H1 (cell line): ENCODE results near the gene ZNF358. TPM values are rescaled to one million over a fixed set of nuclear protein-coding genes. Genes with fewer than 3 reads are reported as not detected.

Experiments used
- CTCF ChIA-PET: fragments of 300-600 bp; sonication (Branson Sonifier 250); formaldehyde crosslinking; loops from one replicate; lab custom pipeline; 2021; ENCODE audit not compliant: partially characterized antibody; lab: Charles Lee
- POLR2A ChIA-PET: fragments of 300-600 bp; sonication (Branson Sonifier 250); formaldehyde crosslinking; loops from one replicate; lab custom pipeline; 2021; ENCODE audit warnings: inconsistent platforms; ENCODE audit not compliant: partially characterized antibody; lab: Charles Lee
- DNase-seq, 2 experiments: peaks; one replicate each; pipeline versions ENCODE4 v3.0.0 to v3.0.0-alpha.2; 2010 to 2022; ENCODE audit warnings: low spot score in 2 of 2, low read depth in 1 of 2, mixed read lengths in 1 of 2
- FAIRE-seq: peaks from 2 replicates; lab custom pipeline; 2011; peaks lifted over from hg19 to GRCh38; lab: Jason Lieb, UNC
- H2AFZ ChIP-seq: 2 replicates; pipeline ENCODE4 v1.8.1; 2012; ENCODE audit warnings: low read length, inconsistent platforms
- H2AK5ac ChIP-seq: 2 replicates; pipeline ENCODE4 v1.6.1; 2013; ENCODE audit warnings: low read depth, low read length
- H2BK120ac ChIP-seq: replicated peaks from 2 replicates; pipeline ENCODE3; 2013; ENCODE audit warnings: low read depth, low read length, inconsistent platforms
- H2BK12ac ChIP-seq: 2 replicates; pipeline ENCODE4 v1.6.1; 2013; ENCODE audit warnings: low read depth, low read length
- H2BK15ac ChIP-seq: 2 replicates; pipeline ENCODE4 v1.6.1; 2013; ENCODE audit warnings: low read length
- H2BK20ac ChIP-seq: 2 replicates; pipeline ENCODE4 v1.6.1; 2013; ENCODE audit warnings: low read length
- H2BK5ac ChIP-seq: 2 replicates; pipeline ENCODE4 v1.6.1; 2013; ENCODE audit warnings: low read depth, low read length
- H3K14ac ChIP-seq: 2 replicates; pipeline ENCODE4 v1.6.1; 2013; ENCODE audit warnings: inconsistent platforms; ENCODE audit not compliant: insufficient read length
- H3K18ac ChIP-seq: 2 replicates; pipeline ENCODE4 v1.6.1; 2013; ENCODE audit warnings: low read length; ENCODE audit errors: extremely low read depth
- H3K23ac ChIP-seq: 2 replicates; pipeline ENCODE4 v1.6.1; 2013; ENCODE audit warnings: inconsistent platforms; ENCODE audit not compliant: insufficient read length
- H3K23me2 ChIP-seq: 2 replicates; pipeline ENCODE4 v1.6.1; 2013; ENCODE audit warnings: low read depth, low read length
- H3K27ac ChIP-seq: 2 replicates; pipeline ENCODE4 v1.6.1; 2011; ENCODE audit warnings: low read depth, low read length, inconsistent platforms
- H3K27me3 ChIP-seq, 4 experiments: replicated peaks in 1 of 4; 1 replicate in 1 of 4; 2 replicates in 3 of 4; pipeline versions ENCODE4 v1.6.1 to v1.8.1; 2011 to 2013; ENCODE audit warnings: low read length in 3 of 4, mild to moderate bottlenecking in 3 of 4, inconsistent platforms in 2 of 4, mixed read lengths in 2 of 4, moderate library complexity in 1 of 4; ENCODE audit not compliant: control insufficient read depth in 3 of 4, insufficient read depth in 3 of 4; ENCODE audit errors: extremely low read depth in 1 of 4
- H3K36me3 ChIP-seq, 4 experiments: 2 replicates each; pipeline versions ENCODE4 v1.6.1 to v1.8.1; 2011 to 2013; ENCODE audit warnings: mild to moderate bottlenecking in 4 of 4, low read length in 3 of 4, moderate library complexity in 2 of 4, control low read depth in 1 of 4, inconsistent platforms in 1 of 4; ENCODE audit not compliant: insufficient read depth in 4 of 4, control insufficient read depth in 2 of 4
- H3K4ac ChIP-seq: replicated peaks from 2 replicates; pipeline ENCODE3; 2013; ENCODE audit warnings: low read length, low read depth, mixed read lengths, inconsistent platforms; ENCODE audit not compliant: insufficient read length
- H3K4me1 ChIP-seq, 4 experiments: replicated peaks in 1 of 4; 1 replicate in 1 of 4; 2 replicates in 3 of 4; pipeline versions ENCODE4 v1.6.1 to v1.8.1; 2011 to 2013; ENCODE audit warnings: low read length in 3 of 4, inconsistent platforms in 2 of 4, mixed read lengths in 1 of 4; ENCODE audit not compliant: insufficient read depth in 4 of 4, control insufficient read depth in 3 of 4
- H3K4me2 ChIP-seq, 2 experiments: 2 replicates each; pipeline versions ENCODE4 v1.6.1 to v1.8.1; 2011 to 2013; ENCODE audit warnings: low read depth in 2 of 2, low read length in 2 of 2, control low read depth in 1 of 2, inconsistent platforms in 1 of 2, mild to moderate bottlenecking in 1 of 2; ENCODE audit not compliant: insufficient read depth in 1 of 2
- H3K4me3 ChIP-seq, 4 experiments: fragments of 200-600, 300-600 bp in 1 of 4; sonication (generic), shearing (Covaris generic), sonication (Bioruptor Twin) in 1 of 4; 2 replicates each; pipeline versions ENCODE4 v1.5.1 to v1.8.1; 2011 to 2016; ENCODE audit warnings: low read length in 4 of 4, low read depth in 3 of 4, control low read depth in 2 of 4, inconsistent platforms in 2 of 4, mild to moderate bottlenecking in 2 of 4, mixed read lengths in 1 of 4, moderate library complexity in 1 of 4; ENCODE audit not compliant: insufficient read depth in 2 of 4; ENCODE audit errors: extremely low read depth in 1 of 4
- H3K56ac ChIP-seq: replicated peaks from 2 replicates; pipeline ENCODE3; 2013; ENCODE audit warnings: low read depth, mild to moderate bottlenecking, mixed read lengths, low read length, inconsistent platforms; ENCODE audit not compliant: insufficient read length
- H3K79me1 ChIP-seq: 2 replicates; pipeline ENCODE4 v1.6.1; 2013; ENCODE audit warnings: low read depth, low read length, control low read depth
- H3K79me2 ChIP-seq, 2 experiments: 2 replicates each; pipeline versions ENCODE4 v1.6.1 to v1.8.1; 2012 to 2013; ENCODE audit warnings: low read length in 2 of 2, mild to moderate bottlenecking in 2 of 2, inconsistent platforms in 1 of 2; ENCODE audit not compliant: insufficient read depth in 2 of 2, control insufficient read depth in 1 of 2
- H3K9ac ChIP-seq, 4 experiments: replicated peaks in 1 of 4; 1 replicate in 1 of 4; 2 replicates in 3 of 4; pipeline versions ENCODE4 v1.6.1 to v1.8.1; 2011 to 2013; ENCODE audit warnings: low read depth in 3 of 4, low read length in 3 of 4, control low read depth in 2 of 4, mild to moderate bottlenecking in 2 of 4, moderate library complexity in 2 of 4, inconsistent platforms in 1 of 4; ENCODE audit errors: extremely low read depth in 1 of 4
- H3K9me3 ChIP-seq, 2 experiments: 2 replicates each; pipeline versions ENCODE4 v1.6.1 to v1.8.1; 2012 to 2013; ENCODE audit warnings: mild to moderate bottlenecking in 2 of 2, moderate library complexity in 2 of 2, control low read depth in 1 of 2, inconsistent platforms in 1 of 2, low read depth in 1 of 2, low read length in 1 of 2, mixed read lengths in 1 of 2; ENCODE audit not compliant: insufficient read depth in 2 of 2
- H4K20me1 ChIP-seq, 2 experiments: replicated peaks in 1 of 2; 2 replicates each; pipeline versions ENCODE3 to v1.8.1; 2011 to 2013; ENCODE audit warnings: inconsistent platforms in 2 of 2, low read length in 2 of 2, mild to moderate bottlenecking in 1 of 2; ENCODE audit not compliant: insufficient read depth in 2 of 2, control insufficient read depth in 1 of 2
- H4K5ac ChIP-seq: 2 replicates; pipeline ENCODE4 v1.6.1; 2013; ENCODE audit warnings: low read length, low read depth, mixed read lengths, inconsistent platforms; ENCODE audit not compliant: insufficient read length
- H4K8ac ChIP-seq: 2 replicates; pipeline ENCODE4 v1.8.0; 2013; ENCODE audit warnings: mild to moderate bottlenecking, moderate library complexity, low read length, inconsistent platforms; ENCODE audit not compliant: insufficient read depth; ENCODE audit errors: extremely low read depth
- H4K91ac ChIP-seq: replicated peaks from 2 replicates; pipeline ENCODE3; 2013; ENCODE audit warnings: low read length, mixed read lengths, inconsistent platforms; ENCODE audit not compliant: insufficient read length
- MAFK ChIP-seq: IDR thresholded peaks from 2 replicates; pipeline ENCODE4 v1.6.1; 2012; ENCODE audit warnings: low read depth, mild to moderate bottlenecking, improper control_type of control experiment, low read length
- WGBS, 2 experiments: shearing (Covaris generic) in 1 of 2; methylation state at CpG; one replicate each; pipeline versions ENCODE4 v1.1.6 to v1.1.7; 2013 to 2015; ENCODE audit warnings: low lambda C conversion rate in 2 of 2, mixed read lengths in 2 of 2, inconsistent platforms in 1 of 2, low coverage in 1 of 2, missing lambda C conversion rate in 1 of 2; ENCODE audit not compliant: insufficient replicate concordance in 2 of 2, insufficient coverage in 1 of 2, insufficient read length in 1 of 2; ENCODE audit errors: extremely low coverage in 1 of 2, missing lambda C conversion rate in 1 of 2; 5-methylcytosine and 5-hydroxymethylcytosine counted together
- polyA plus RNA-seq, 7 experiments: library from polyadenylated mRNA; depleted of rRNA in 3 of 7; stranded (reverse) in 5 of 7; unstranded in 2 of 7; fragments of >200 nt in 5 of 7; fragments of 200-250 nt in 2 of 7; gene quantifications; 1 replicate in 5 of 7; 2 replicates in 1 of 7; 4 replicates in 1 of 7; pipeline versions ENCODE4 v1.2.1 to v1.2.3, GENCODE V29; 2011 to 2013; ENCODE audit warnings: missing spikeins in 2 of 7, mixed read lengths in 2 of 7
- total RNA-seq: library from RNA; stranded (reverse); fragmentation: NEBNext Ultra II Directional; extraction: Animal tissue kit (Norgen Biotek cat#: 25700); gene quantifications from 2 replicates; pipeline ENCODE4 v1.2.1, GENCODE V29; 2021
- TF ChIP-seq, protein P1 (sequence below): IDR thresholded peaks from 2 replicates; pipeline ENCODE4 v1.6.1; 2011; ENCODE audit warnings: low read depth, mild to moderate bottlenecking, low read length; ENCODE audit not compliant: insufficient read depth

Gene ZNF358
- total and polyA plus RNA-seq, 2 of the 8 experiments (the other 6 are each of a cell fraction or from before 2014, with no cell fraction given): 40.0 to 60.3 TPM

DNA sequence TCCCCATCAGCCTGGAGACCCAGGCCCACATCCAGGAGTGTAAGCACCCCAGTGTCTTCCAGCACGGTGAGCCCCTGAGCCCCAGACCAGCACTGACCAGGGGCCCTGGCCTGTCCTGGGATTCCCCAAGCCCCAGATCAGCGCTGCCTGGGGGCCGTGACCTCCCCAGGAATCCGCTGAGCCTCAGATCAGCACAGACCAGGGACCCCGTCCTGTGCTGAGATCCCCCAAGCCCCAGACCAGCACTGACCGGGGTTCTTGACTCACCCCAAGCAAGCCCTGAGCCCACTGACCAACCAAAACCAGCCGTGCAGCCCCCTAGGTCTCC is 12.3 kb downstream of the ZNF358 start:
- no peak for TF ChIP-seq MAFK
- TF ChIP-seq, protein P1, sequence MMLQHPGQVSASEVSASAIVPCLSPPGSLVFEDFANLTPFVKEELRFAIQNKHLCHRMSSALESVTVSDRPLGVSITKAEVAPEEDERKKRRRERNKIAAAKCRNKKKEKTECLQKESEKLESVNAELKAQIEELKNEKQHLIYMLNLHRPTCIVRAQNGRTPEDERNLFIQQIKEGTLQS: no peak
- TF ChIP-seq, all 59 proteins: peak for 0

More for the DNA sequence above, 12.3 kb downstream of the ZNF358 start:
- Histone ChIP-seq H2AK5ac (no peak overlapping the region), H4K20me1 (peaks cover 0 to 4% of the 10 kb centered on the region in 2 experiments), H2BK5ac (no peak overlapping the region), H3K79me1 (no peaks in the 10 kb centered on the region; the same call in 1 of the 2 replicates), H2BK120ac (no peak overlapping the region), H2BK15ac (no peak overlapping the region), H3K4me2 (no peak overlapping the region), H3K14ac (no peak overlapping the region), H3K36me3 (peaks cover 0 to 9% (median 0%) of the 10 kb centered on the region in 4 experiments; a peak in 3 of 8 replicates), H2BK20ac (no peak overlapping the region), H3K4ac (no peak overlapping the region), H2BK12ac (no peak overlapping the region), H3K79me2 (no peaks in the 10 kb centered on the region), H3K23ac (no peak overlapping the region), H2AFZ (no peak overlapping the region), H4K91ac (no peak overlapping the region), H3K18ac (no peak overlapping the region), H3K4me3 (no peak overlapping the region), H3K23me2 (no peaks in the 10 kb centered on the region; the same call in 1 of the 2 replicates), H3K56ac (no peak overlapping the region), H3K27ac (no peak overlapping the region), H4K8ac (no peak overlapping the region), H3K27me3 (no peaks in the 10 kb centered on the region), H3K9me3 (no peaks in the 10 kb centered on the region), H3K4me1 (peaks cover 0 to 6% (median under 1%) of the 10 kb centered on the region in 4 experiments; a peak in 3 of 7 replicates), H3K9ac (no peak overlapping the region), H4K5ac (no peak overlapping the region)
- CTCF ChIA-PET: no interaction called here
- DNase-seq (no peak), FAIRE-seq (no peak)
- POLR2A ChIA-PET: no interaction called here
- WGBS, 2 experiments: 89% methylated on average over 7 of the region's 7 CpGs; no CpG with 5 or more reads in 1 of the 2 experiments
